HG03103 (cell line): ENCODE measurements around the gene TMEM254.
"Not testable (repeated sequence)": the region's sequence is repeated elsewhere in the genome, so short reads cannot be mapped to it uniquely, and the experiment has no call there.

Experiments
- ATAC-seq: cut with Tn5 transposase; IDR thresholded peaks from one replicate; pipeline ENCODE4 v1.9.1; 2021; ENCODE audit warnings: low read depth; ENCODE audit not compliant: unreplicated experiment

Gene TMEM254

DNA sequence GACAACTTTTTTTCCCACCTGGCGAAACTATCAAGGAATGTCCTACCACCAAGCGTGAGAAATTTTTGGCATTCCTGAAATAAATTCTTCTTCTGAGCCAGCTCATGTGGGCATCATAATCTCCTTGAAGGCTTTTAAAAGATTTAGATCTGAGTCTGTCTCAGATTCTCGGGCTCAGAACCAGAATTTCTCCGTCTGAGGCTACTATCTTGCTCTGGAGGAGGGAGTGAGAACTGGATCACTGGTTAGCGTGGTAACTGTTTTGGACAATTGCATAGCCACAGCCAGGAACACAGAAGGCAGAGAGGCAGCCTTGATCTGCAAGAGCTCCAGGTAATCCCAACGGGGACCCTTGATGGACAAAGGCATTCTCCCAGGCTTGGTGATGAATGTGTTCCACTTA is 53.0 kb downstream of the TMEM254 start:
- no peak for ATAC-seq

- ATAC-seq: no peak
Measured at GRCh38 chr10:80132299-80133139, 54.1 kb downstream of the TMEM254 start, which contains the start of gene PLAC9. Gene PLAC9 (plus strand): TSS chr10:80132730. CDS start chr10:80132763, 33 bp downstream.

GRCh38 chr10:80133206-80133605 is 54.7 kb downstream of the TMEM254 start:
- ATAC-seq: no peak

- ATAC-seq: not testable (repeated sequence)
Measured at GRCh38 chr10:80133687-80134086, 55.2 kb downstream of the TMEM254 start.

GRCh38 chr10:80136134-80136571 is 57.7 kb downstream of the TMEM254 start:
- ATAC-seq: no peak

DNA sequence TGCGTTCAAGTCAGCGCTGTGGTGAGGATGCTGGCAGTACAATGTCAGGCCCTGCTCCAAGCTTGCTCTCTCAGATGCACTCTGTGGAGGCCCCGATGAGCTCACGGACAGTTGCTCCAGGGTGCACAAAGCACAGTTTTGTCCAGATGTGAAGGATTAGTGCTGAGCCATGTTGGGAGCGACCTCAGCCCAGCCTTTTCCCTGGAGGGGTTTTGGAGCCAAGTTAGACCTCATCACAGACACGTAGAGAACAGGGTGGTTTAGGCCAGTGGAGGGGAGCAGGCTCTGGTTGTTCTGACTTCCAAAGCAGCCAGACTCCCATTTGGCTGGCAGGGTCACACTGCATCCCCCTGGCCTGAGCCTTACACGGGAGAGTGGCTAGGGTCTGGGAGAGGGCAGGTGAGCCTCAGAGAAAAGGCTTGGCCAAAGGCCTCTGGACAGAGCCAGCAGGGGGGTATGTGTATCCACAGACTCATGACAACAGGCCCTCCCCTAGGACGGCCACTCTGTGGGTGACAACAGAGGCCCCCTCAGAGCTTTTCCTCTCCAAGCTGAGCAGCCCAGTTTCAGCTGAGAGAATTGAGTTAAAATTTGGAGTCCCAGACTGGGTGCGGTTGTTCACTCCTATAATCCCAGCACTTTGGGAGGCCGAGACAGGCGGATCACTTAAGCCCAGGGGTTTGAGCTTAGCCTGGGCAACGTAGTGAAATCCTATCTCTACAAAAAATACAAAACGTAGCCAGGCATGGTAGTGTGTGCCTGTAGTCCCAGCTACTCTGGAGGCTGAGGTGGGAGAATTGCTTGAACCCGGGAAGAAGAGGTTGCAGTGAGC is 58.8 kb downstream of the TMEM254 start:
- ATAC-seq: no peak

GRCh38 chr10:80137920-80138319 is 59.5 kb downstream of the TMEM254 start:
- ATAC-seq: no peak

DNA sequence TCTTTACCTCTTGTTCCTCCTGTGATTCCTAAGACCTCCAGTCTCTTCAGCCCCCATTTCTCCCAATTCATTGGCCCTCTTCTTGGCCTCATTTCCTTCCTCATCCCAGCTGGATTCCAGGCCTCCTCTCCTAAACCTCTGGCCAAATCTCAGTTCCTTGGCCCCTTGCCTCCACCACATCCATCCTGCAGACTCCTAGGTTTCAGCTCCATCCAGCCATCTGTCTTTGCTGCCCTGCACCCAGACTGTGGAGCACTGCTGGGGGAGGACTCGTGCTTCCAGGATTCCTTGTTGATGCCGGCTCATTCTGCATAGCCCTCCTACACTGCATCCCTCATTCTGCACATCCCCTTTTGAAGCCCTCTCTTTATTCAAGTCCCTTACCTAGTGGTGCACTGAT is 60.8 kb downstream of the TMEM254 start:
- no peak for ATAC-seq

DNA sequence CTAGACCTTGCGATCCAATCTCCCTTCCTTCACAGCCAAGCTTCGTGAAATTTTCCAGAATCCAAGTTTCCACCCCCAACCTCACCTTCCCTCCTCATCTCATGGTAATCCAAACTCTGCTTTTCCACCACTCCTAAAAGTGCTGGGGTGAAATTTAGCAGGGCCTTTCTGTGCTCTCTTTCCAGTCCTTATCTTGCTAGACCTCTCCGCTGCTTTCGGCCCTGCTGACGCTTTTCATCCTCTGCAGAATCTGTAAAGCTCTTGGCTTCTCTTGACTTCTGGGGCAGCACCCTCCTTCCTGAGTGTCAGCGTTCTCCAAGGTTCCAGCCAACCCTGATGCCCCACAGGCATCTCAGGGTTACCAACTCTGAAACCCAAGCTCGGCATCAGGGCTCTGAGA is 61.8 kb downstream of the TMEM254 start:
- ATAC-seq: no peak

GRCh38 chr10:80141696-80142460 is 63.4 kb downstream of the TMEM254 start:
- no peak for ATAC-seq
